Measurements from ENCODE around the gene MYO1E.

MYO1E gene

GRCh38 chr15:59258317-59258716 lies 114.4 kb downstream of the MYO1E start:
- DNase-seq = no peak

GRCh38 chr15:59257140-59257539 lies 115.5 kb downstream of the MYO1E start:
- DNase-seq = no peak

DNA sequence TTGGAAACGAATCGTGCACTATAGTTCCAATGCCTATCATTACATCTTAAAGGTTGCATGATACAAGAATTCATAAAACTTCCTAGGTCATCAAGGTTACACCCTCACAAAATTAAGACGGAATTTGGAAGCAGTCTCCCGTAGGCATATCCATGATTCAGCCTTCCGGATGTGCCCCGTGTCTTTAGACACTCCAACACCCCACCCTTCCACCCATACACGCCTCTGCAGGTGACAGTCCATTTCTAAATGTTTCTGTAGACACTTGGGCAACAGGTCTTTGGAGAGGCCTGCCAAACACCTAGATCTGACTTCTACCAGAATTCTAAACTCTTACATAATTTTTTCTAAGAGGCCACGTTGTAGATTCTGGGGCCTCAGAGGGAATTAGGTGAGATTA lies 116.2 kb downstream of the MYO1E start:
- no peak for DNase-seq

DNA sequence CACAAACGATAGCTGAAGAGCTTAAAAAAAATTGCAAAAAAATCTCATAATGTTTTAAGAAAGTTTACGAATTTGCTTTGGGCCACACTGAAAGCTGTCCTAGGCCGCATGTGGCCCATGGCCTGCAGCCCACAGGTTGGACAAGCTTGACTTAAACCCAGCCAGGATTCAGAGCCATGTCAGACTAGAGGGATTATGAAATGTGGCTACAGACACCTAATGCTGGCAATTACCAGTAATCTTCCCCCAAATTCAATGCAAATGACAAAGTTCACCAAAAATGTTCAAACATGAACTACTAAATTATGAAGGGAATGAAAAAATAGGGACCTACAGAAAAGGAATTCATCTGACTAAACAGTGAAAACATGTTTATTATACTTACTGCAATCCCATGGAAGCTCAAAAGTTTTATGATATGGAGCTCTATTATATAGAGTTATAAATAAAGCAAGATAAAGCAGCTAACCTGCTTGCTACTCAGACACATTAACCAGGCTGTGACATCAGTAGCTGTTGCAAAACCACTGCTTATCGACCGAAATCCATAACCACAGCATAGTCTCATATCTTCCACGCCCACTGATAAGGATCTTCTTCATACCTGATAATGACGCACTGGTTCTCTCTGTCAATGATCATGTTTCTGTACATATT lies 116.9 kb downstream of the MYO1E start:
- DNase-seq = peak; percentile 16

DNA sequence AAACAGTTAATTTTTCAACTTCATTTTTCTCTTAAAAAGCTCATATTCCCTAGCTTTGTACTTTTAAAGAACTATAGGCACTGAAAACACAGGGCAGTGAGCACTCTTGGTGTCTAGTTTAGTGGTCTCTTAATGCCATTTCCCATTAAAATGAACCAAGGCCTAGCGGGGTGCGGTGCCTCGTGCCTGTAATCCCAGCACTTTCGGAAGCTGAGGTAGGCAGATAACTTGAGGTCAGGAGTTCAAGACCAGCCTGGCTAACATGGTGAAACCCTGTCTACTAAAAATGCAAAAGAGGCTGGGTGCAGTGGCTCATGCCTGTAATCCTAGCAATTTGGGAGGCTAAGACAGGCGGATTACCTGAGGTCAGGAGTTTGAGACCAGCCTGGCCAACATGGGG lies 120.5 kb downstream of the MYO1E start:
- no peak for DNase-seq

GRCh38 chr15:59251001-59251845 lies 121.4 kb downstream of the MYO1E start:
- no peak for DNase-seq

DNA sequence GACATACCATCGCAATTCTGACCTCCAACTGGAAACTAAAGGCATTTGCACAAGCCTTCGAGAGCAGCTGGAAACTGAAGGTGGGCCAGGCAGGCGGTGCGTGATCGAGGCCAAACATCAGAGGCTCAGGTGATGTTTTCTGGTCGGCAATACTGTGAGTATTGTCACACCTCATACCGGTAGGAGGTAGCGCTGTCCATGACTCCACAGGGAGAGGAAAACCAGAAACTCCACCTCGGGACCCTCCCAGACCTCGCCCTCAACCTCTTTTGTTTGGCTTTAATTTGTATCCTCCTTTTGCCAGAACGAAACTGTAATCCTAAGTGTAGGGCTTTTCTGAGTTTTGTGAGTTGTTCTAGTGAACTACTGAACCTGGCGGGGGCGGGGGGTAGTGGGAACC lies 122.4 kb downstream of the MYO1E start:
- DNase-seq = no peak

- DNase-seq = no peak
Measured at GRCh38 chr15:59249816-59250215, 122.9 kb downstream of the MYO1E start.

GRCh38 chr15:59247364-59247763 lies 125.3 kb downstream of the MYO1E start:
- peak; percentile 62 for DNase-seq

DNA sequence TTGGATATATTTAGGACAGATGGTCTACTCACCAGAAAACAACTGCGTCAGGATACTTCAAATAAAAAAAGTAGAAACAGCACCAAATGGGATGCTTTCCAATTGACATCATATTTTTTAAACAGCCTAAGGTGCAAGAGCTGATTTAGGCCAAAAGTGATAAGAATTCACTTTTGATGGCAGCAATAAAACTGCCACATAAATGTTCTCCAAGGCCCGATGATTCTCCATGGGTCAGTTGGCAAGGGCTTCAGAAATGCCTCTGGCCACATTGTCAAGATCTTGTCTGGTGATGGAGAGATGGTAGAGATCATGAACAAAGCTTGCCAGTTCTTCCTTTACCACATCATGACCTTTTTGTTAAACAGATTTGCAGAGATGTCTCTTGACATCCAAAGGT lies 127.1 kb downstream of the MYO1E start:
- no peak for DNase-seq

DNA sequence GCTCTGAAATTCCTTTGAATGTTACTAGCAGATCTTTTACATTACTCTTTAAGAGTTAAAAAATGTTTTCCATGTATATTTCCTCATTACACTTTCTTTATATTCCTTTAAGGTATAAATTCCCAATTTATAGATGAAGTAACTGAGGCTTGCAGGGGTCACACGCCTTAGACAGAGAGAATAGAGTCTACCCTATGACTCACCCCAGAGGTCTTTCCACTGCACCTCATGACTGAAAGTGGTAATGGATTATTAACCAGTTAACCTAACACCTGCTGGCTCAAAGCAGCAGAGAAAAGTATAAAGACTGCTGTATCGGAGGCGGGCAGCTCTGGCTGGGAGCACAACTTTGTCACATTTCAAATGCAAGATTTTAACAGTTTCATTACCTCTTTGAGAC lies 128.3 kb downstream of the MYO1E start:
- DNase-seq = no peak

DNA sequence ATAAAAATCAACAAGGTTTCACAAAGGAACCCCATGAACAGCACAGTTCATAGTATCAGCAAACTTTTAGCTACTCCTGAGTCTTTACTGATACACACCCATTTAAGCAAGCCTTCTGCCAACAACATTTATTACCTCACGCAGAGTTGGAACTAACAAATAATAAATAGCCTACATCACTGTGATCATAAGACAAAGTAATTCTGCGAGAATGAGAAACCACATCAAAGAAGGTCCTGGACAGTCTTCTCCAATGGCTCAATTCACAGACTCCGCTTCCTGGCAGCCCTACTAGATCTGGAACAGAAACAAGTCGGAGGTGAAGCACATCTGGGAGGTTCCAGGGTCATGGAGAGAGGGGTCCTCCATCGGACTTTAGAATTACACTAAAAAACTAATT lies 129.0 kb downstream of the MYO1E start:
- DNase-seq = no peak

- DNase-seq = no peak
Measured at GRCh38 chr15:59242649-59243048, 130.0 kb downstream of the MYO1E start.

GRCh38 chr15:59240036-59240435 lies 132.6 kb downstream of the MYO1E start:
- DNase-seq = no peak

GRCh38 chr15:59237924-59238331 lies 134.7 kb downstream of the MYO1E start:
- no peak for DNase-seq

GRCh38 chr15:59237119-59237855 lies 135.4 kb downstream of the MYO1E start:
- DNase-seq = no peak

GRCh38 chr15:59236394-59236793 lies 136.3 kb downstream of the MYO1E start:
- DNase-seq = no peak

- DNase-seq = no peak
Measured at GRCh38 chr15:59232476-59232875, 140.2 kb downstream of the MYO1E start.

- no peak for DNase-seq
Measured at GRCh38 chr15:59230531-59231055, 142.1 kb downstream of the MYO1E start.

DNA sequence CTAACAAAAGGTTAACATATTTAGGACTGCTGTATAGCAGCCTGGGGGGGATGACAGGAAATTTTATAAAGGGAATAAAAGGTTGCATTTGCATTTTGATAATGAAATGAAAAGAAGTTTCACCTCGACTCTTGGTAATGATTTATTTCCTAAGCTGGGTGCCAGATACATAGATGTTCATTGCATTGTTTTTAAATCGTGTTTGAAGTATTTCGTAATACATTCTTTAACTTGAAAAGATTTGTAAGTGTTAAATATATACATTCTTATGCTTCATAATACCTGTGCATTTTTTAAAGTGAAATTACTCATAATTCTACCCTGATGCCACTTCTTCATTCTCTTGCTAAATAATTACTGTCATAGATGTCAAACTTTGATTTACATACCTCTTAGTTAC lies 143.2 kb downstream of the MYO1E start:
- DNase-seq = no peak

DNA sequence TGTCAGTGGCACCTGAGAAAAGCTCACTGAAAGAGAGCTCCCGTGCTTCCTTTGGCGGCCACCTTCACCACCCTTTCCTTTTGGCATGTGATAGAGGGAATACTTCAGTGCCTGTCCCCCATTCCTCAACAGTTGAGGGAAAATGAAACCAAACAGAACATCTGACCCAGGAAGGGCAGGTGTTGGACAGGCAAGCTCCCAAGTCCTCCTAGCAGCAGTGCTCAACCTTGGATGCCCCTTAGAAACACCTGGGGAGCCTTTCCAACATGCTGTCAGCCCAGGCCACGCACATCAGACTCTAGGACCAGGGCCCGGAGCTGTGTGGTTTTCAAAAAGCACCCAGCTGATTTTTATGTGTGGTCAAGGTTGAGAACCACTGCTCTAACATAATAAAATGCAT lies 143.7 kb downstream of the MYO1E start:
- DNase-seq = no peak

GRCh38 chr15:59227021-59227420 lies 145.7 kb downstream of the MYO1E start:
- DNase-seq = no peak

DNA sequence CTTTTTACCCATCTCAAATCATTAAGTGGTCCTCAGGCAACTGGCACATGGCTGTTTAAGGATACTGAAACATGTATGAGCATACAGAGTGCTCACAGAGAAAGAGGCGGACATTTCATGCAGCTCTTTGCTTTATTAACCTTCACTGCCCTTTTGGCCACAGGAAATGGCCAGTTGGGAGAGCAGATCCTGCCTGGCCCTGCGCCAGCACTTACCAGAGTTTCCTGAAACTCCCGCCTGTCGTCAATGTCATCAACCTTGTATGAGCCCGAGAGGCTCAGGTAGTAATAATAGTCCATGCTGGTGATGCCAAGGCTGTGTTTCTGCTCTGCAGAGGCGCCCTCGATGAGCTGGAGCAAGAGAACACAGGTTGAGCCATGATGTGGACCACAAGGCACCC lies 148.2 kb downstream of the MYO1E start:
- DNase-seq = no peak

GRCh38 chr15:59223736-59224135 lies 148.9 kb downstream of the MYO1E start:
- no peak for DNase-seq
